HG03520 (cell line): ENCODE data around the gene FAM83F.

ENCODE experiments used
- ATAC-seq: cut with Tn5 transposase; IDR thresholded peaks from one replicate; pipeline ENCODE4 v1.9.1; 2021; ENCODE audit warnings: mild to moderate bottlenecking, moderate library complexity; ENCODE audit not compliant: unreplicated experiment

FAM83F gene

GRCh38 chr22:40033586-40034380 is 39.0 kb downstream of the FAM83F start:
- no peak for ATAC-seq

- no peak for ATAC-seq
Observed at GRCh38 chr22:40035351-40035750, 40.6 kb downstream of the FAM83F start.

DNA sequence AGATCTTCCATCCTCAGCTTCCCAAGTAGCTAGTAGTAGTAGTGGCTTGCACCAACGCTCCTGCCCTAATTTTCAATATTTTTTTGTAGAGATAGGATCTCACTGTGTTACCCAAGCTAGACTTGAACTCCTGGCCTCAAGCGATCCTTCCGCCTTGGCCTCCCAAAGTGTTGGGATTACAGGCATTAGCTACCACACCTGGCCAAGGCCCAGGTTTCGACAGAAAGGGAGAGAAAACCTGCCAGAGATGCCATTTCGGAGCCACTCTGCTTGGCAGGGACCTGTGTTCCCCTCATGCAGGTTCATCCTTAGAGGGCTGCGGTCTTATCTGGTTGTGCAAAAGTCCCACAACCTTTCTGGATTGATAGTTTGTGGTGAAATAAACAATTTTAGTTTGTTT is 41.4 kb downstream of the FAM83F start:
- ATAC-seq, result no peak

GRCh38 chr22:40036591-40037225 is 42.0 kb downstream of the FAM83F start:
- ATAC-seq, result no peak

DNA sequence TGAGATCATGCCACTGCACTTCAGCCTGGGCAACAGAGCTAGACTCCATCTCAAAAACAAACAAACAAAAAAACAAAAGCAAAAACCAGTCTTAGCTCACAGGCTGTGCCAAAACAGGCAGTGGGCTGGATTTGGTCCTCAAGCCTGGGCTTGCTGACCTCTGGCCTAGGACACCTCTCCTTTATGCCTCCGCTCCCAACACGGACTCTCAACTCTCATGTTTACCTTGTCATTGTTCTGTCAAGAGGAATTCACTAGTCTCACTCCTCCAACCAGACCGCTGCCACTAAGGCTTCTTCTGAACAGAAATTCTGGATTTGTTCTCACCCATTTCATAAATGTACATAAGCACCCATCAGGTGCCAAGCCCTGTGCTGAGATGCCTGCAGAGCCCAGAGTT is 42.6 kb downstream of the FAM83F start:
- no peak for ATAC-seq

DNA sequence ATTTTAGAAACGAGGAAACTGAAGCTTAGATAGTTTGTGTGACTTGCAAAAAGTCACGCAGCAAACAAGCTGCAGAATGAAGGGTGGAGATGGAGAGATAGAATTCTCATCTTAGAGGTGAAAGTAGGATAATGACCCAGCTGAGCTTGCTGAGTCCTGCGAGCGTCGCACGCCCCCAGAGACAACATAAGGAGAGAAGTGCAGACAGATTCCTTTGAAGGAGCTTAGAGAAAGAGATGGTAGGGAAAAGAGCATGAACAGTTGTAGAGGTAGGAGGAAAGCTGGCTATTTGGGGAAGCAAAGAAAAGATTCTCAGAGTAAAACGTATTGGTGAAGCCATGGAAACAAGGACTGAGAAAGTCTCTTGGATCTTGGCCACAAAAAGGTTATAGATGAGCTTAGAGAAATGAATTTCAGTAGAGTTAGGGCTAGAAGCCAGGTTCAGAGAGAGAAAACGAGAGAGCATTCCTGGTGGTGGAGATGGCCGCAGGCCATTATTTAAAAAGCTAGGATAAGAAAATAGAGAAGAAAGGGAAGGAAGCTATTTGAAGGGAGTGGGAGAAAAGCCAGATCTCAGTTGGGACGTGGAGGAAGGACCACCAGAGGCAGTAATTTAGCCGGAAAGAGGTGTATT is 44.8 kb downstream of the FAM83F start:
- no peak for ATAC-seq

DNA sequence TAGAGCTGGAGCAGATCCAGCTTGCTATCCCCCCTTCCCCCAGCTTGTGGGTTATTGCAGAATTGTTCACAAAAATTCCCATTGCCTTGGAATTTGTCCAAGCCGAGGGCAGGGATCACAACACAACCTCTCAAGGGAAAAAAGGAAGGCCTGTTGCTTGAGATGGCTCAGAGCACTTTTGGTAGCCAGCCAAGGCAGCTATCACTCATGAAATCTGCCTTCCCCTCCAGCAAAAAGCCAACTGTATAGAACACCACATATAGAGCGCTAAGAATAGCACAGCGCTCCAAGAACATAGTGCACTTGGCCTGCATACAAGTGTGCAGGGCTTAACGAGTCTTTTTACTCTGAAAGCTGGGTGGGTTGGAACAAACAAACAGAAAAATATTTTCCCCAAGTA is 46.2 kb downstream of the FAM83F start:
- no peak for ATAC-seq

- ATAC-seq, result no peak
Observed at GRCh38 chr22:40041366-40042137, 46.8 kb downstream of the FAM83F start.

- ATAC-seq, result no peak
Observed at GRCh38 chr22:40042312-40042711, 47.6 kb downstream of the FAM83F start.

DNA sequence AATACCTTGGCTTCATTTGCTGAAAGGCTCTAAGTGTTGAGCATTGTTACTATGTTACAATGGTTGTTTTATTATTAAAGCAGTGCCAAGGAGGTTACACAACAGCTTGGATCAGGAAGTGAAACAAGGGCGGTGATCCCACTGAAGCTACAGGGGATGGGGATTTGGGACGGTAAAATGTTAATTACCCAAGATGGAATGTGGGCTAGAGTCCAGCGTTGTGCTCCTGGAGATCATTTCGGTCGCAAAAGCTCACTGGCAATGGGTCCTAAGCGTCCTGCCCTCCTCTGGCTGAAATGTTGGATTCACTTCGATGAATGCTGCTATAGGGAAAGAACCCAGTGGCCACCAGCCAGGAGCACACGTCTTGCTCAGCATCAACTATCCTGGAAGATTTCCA is 48.3 kb downstream of the FAM83F start:
- ATAC-seq, result no peak

DNA sequence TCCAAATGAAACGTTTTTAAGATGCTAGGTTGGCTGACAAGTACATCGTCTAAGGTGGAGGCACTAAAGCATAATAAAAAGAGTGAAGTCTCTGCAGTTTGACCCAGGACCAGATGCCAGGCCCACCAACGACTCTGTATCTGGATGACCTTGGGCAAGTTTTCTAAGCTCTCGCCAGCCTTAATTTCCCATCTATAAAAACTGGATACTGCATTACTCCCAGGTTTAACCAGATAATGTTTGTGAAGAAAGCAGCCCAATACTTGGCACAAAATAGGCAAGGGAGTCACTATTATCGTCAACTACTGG is 49.0 kb downstream of the FAM83F start:
- no peak for ATAC-seq

DNA sequence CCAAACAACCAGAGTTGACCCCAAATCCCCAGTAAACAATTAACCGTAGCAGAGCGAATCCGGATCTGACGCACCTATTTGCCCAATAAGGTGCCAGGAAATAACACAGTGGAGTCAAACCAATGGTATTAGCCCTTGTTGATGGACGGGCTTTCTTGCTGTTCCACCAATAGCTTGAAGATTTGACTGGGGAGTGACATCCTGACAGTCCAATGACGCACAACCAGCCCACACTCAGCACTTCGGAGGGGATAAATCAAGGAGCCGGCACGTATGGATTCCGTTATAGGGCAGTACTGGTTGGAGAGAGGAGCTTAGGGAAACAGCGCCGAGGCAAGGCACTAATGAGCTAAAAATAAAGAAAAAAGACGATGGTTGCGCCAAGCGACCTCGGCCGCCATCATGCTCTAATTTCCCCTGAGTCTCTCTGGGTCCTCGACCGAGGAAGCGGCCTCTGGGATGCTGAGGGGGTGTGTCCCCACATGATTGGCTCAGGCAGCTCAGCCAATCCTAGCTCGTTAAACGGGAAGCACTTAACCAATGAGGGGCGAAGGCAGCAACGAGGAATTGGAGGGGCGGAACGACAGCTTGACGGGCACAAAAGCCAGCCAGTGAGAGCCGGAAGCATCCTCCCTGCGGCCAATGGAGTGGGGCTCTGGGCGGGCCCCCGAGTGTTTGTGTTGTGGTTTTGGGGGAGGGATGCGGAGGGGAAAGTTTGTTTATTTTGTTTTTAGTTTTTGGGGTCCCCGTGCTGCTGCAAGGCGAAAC is 49.5 kb downstream of the FAM83F start:
- ATAC-seq, result peak; percentile 73

- ATAC-seq, result peak; percentile 24
Observed at GRCh38 chr22:40044870-40045834, 50.4 kb downstream of the FAM83F start.

DNA sequence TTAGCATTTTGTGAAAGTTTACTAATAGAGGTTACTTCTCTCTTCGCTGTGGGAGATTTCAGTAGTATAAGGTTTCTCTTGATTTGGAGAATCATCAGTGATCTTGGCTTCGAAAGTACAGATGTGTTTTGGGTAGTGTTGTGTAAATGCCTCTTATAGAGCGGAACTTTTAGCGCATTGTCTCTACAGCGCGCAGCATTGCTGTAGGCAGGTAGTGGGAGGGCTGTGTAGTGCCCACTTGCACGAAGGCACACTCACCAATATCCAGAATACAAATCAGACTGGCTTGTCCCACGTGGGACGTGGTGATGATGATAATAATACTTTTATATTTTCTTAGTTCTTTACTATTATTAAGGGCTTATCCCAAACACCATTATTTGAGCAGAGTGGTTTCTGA is 51.4 kb downstream of the FAM83F start:
- ATAC-seq, result no peak

DNA sequence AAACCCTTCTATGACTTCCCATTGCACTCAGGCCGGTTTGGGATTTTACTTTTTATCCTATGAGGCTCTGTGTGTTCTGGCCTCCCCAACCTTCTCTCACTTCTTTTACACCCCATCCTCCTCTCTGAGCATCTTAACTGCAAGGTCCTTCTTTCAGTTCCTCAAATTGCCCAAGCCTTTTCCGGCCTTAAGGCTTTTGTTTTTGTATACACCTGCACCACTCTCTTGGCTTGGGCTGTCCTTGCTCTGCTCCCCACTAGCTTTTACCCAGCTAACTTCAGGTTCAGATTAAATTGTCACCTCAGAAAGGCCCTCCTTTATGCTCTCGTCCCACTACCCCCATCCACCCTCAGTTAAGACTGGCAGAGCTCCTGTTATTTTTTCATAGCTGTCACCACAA is 55.5 kb downstream of the FAM83F start:
- ATAC-seq, result peak; percentile 65

DNA sequence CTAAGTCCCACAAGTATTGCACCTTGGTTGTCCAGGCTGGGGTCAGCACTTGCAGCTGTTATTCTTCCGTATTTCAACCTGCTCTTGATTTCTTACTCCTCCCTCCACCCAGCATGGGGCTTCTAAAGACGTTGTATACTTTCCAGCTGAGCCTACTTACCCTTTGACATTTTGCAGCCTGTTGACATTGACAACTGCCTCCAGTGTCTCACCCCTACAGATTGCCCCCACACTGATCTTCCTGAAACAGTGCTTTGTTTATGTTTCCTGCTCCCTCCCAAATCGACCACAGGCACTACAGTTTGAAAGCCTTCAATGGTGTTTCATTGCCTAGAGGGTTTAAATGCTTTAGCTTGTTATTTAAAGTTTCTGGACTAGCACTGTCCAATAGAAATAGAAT is 56.6 kb downstream of the FAM83F start:
- ATAC-seq, result no peak

- no peak for ATAC-seq
Observed at GRCh38 chr22:40053460-40053859, 58.7 kb downstream of the FAM83F start.

- no peak for ATAC-seq
Observed at GRCh38 chr22:40054486-40054885, 59.7 kb downstream of the FAM83F start.

DNA sequence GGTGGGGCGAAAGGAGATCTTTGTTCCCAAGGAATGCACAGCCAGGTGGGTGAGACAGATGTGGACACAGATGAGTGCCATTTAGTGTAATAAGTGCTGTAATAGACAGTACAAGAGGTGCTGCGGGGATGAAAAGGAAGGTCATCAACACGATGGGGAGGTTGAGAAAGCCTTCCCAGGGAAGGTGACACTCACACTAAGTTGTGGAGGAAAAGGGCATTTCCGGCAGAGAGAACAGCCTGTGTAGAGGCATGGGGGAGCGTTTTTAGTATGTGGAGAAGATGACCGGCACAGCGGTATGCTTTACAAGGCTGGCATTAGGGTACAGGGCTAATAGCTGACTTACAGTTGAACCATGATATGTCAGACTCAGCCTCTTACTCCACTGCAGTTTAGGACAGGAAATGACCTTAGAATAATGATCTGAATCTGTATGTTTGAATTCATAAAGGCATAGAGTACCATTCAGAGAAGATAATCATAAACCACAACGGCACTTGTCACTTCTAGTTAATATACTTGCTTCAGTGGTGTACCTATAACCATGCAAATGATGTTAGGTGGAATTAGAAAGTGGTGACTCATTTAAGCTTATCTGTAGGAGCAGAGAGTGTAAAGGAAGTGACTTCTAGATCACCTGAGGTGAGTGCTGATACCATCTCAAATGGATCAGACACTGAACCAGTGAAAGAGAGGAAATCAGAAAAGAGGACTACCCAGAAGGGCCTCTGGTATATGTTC is 60.6 kb downstream of the FAM83F start:
- ATAC-seq, result no peak
